ENCODE data around the gene SCP2.
A peak's percentile ranks its signal among the peaks of the same experiment; 100 is the strongest.

SCP2 gene

GRCh38 chr1:53014791-53015507 is 87.9 kb downstream of the SCP2 start:
- no peak for TF ChIP-seq CTCF (IDR thresholded peaks at IDR 0.05; ENCODE audit: extremely low read depth, missing control alignments)

GRCh38 chr1:53015508-53015860 is 88.4 kb downstream of the SCP2 start:
- no peak for DNase-seq (ENCODE audit: low spot score)
- no peak for TF ChIP-seq CTCF (IDR thresholded peaks at IDR 0.05; ENCODE audit: extremely low read depth, missing control alignments)

More at GRCh38 chr1:53014791-53015507, 87.9 kb downstream of the SCP2 start:
- peak; percentile 81 for DNase-seq (ENCODE audit: low spot score)

GRCh38 chr1:53016705-53017104 is 89.6 kb downstream of the SCP2 start:
- no peak for DNase-seq (ENCODE audit: low spot score)

GRCh38 chr1:53020588-53020987 is 93.5 kb downstream of the SCP2 start:
- no peak for DNase-seq (ENCODE audit: low spot score)
- no peak for TF ChIP-seq CTCF (IDR thresholded peaks at IDR 0.05; ENCODE audit: extremely low read depth, missing control alignments)

More at GRCh38 chr1:53016705-53017104, 89.6 kb downstream of the SCP2 start:
- no peak for TF ChIP-seq CTCF (IDR thresholded peaks at IDR 0.05; ENCODE audit: extremely low read depth, missing control alignments)

- DNase-seq (ENCODE audit: low spot score) = no peak
- no peak for TF ChIP-seq CTCF (IDR thresholded peaks at IDR 0.05; ENCODE audit: extremely low read depth, missing control alignments)
These were observed 95.1 kb downstream of the SCP2 start for GRCh38 chr1:53022179-53022578.

- no peak for DNase-seq (ENCODE audit: low spot score)
- TF ChIP-seq CTCF (IDR thresholded peaks at IDR 0.05; ENCODE audit: extremely low read depth, missing control alignments) = no peak
These were observed 96.5 kb downstream of the SCP2 start for GRCh38 chr1:53023546-53023945.

GRCh38 chr1:53024117-53024516 is 97.0 kb downstream of the SCP2 start:
- no peak for TF ChIP-seq CTCF (IDR thresholded peaks at IDR 0.05; ENCODE audit: extremely low read depth, missing control alignments)
- no peak for DNase-seq (ENCODE audit: low spot score)
